Calu3 (cell line): ENCODE measurements around the gene TMEM150A. TPM values are rescaled to one million over a fixed set of nuclear protein-coding genes. Genes with fewer than 3 reads are reported as not detected.
A peak's percentile ranks its signal among the peaks of the same experiment; 100 is the strongest.

ENCODE experiments used
- BruUV-seq: library from RNA; stranded (reverse); fragments of 400-500 nt; replicated peaks from 2 replicates; lab custom pipeline; 2021; lab: Mats Ljungman, UMichigan
- CTCF ChIA-PET: fragments of 300-600 bp; sonication (Branson Sonifier 250); formaldehyde crosslinking; loops from one replicate; lab custom pipeline; 2022; ENCODE audit warnings: antibody characterized with exemption; lab: Charles Lee
- DNase-seq: peaks from one replicate; pipeline ENCODE4 v3.0.0; 2022
- H3K27ac Mint-ChIP-seq: one replicate; pipeline ENCODE4 v1.8.0; 2022; ENCODE audit warnings: mixed read lengths; ENCODE audit not compliant: unreplicated experiment
- H3K27me3 Mint-ChIP-seq: one replicate; pipeline ENCODE4 v1.8.0; 2022; ENCODE audit warnings: mixed read lengths; ENCODE audit not compliant: unreplicated experiment
- H3K36me3 Mint-ChIP-seq: one replicate; pipeline ENCODE4 v1.8.0; 2022; ENCODE audit warnings: mild to moderate bottlenecking, moderate library complexity, mixed read lengths; ENCODE audit not compliant: insufficient read depth, unreplicated experiment
- H3K4me1 Mint-ChIP-seq: one replicate; pipeline ENCODE4 v1.8.0; 2022; ENCODE audit warnings: mild to moderate bottlenecking, low read depth, mixed read lengths; ENCODE audit not compliant: unreplicated experiment
- H3K4me3 Mint-ChIP-seq: one replicate; pipeline ENCODE4 v1.8.0; 2022; ENCODE audit warnings: mild to moderate bottlenecking, low read depth, moderate library complexity, mixed read lengths; ENCODE audit not compliant: unreplicated experiment
- H3K9me3 Mint-ChIP-seq: one replicate; pipeline ENCODE4 v1.8.0; 2022; ENCODE audit warnings: low read depth, mixed read lengths; ENCODE audit not compliant: unreplicated experiment
- CTCF ChIP-seq: fragments of 200-600 bp; IDR thresholded peaks from one replicate; pipeline ENCODE4 v1.8.0; 2022; ENCODE audit warnings: antibody characterized with exemption; ENCODE audit not compliant: unreplicated experiment
- intact Hi-C: fragments of 100-400 bp; cut with micrococcal nuclease; formaldehyde crosslinking; loops from one replicate; pipeline ENCODE4 v1.10.0; 2022; ENCODE audit not compliant: unreplicated experiment
- total RNA-seq: library from RNA; stranded (reverse); gene quantifications from 2 replicates; pipeline ENCODE4 v1.2.3, GENCODE V29; 2022

TMEM150A gene
- total RNA-seq, 1 experiment from 2014 or later = 12.1 TPM

DNA sequence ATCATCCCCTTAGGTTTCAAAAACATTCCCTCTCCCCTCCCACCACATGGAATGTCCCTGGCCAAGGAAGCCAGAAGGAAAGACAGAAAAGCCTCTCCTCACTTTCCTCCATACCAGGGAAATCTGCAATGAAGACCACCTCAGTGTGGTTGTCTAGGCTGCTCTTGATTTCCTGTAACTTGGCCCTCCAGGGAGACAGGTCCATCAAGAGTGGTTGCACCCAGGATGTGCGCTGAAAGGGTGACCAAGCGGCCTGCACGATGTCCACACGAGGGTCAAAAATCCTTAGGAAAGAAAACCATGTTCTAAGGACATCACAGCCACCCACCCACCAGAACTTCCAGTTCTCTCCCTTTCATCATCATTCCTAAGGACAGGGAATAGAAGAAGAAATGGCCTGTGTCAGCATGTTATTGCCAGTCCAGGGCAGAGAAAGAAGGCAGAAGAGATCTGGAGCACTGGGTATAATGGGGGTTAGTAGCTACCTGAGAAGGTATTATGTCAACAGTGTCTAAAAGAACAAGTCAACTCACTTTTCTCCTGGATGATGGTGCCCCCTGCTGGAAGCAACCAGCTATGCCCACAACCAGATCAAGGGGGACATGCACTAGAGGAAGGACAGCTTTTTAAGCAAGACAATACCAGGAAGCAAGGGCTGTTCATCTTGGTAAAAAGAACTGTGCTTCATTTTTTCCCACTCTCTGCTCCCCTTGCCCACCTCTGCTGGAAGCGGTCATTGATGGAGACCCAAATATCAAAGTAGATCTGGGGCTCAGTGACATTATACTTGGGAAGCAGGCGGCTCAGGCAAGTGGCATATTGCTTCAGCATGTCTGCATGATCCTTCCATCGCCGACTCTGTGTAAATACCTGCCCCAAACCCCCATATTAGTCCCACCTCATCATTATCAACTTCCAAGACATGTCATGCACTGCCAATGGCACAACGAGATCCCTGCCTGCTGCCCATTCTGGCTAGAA is 50.5 kb downstream of the TMEM150A start:
- H3K27ac Mint-ChIP-seq = no peak overlapping the region
- H3K9me3 Mint-ChIP-seq = no peaks in the 10 kb centered on the region
- peak; percentile 87 for DNase-seq
- peaks cover 53% of the 10 kb centered on the region for H3K36me3 Mint-ChIP-seq
- no TSS peak for BruUV-seq
- TF ChIP-seq CTCF = peak; percentile 77
- CTCF ChIA-PET = interaction anchor here (0.6 to 2.7 kb wide), 13 partner anchors 9 to 160 kb away, joined by 3 to 66 read pairs (median 5); partner anchors contain the start of genes GGCX, MAT2A, RNF181 and SH2D6
- H3K4me3 Mint-ChIP-seq = no peak overlapping the region
- intact Hi-C loops = loop anchor here (1.0 kb wide), 2 partner anchors 131 to 161 kb away; no protein-coding TSS in a partner anchor
- H3K4me1 Mint-ChIP-seq = peaks cover 10% of the 10 kb centered on the region
- no peaks in the 10 kb centered on the region for H3K27me3 Mint-ChIP-seq

DNA sequence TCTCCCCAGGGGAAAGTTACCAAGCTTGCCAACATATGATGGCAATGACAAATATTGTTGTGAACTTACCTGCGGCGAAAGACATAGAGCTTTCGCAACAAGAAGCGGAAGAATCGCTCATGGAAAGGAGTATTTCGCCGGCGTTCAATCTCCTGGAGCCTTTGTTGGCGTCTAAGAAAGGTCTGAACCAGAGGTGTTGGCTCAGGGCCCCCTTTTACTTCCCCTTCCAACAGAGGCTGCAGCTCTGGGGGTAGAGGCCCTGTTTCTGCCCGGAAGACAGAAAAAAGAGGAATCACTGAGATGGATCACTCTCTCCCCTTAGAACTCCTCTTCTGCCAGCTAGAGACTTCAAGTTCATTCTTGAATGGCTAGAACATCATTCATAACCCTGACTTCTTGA is 52.0 kb downstream of the TMEM150A start:
- no peak overlapping the region for H3K4me3 Mint-ChIP-seq
- no peaks in the 10 kb centered on the region for H3K27me3 Mint-ChIP-seq
- H3K9me3 Mint-ChIP-seq = no peaks in the 10 kb centered on the region
- H3K27ac Mint-ChIP-seq = no peak overlapping the region
- BruUV-seq = no TSS peak
- H3K36me3 Mint-ChIP-seq = peaks cover 68% of the 10 kb centered on the region
- no peak for TF ChIP-seq CTCF
- CTCF ChIA-PET = interaction anchor here (1.8 to 2.7 kb wide), 3 partner anchors 11 to 159 kb away, joined by 9 to 25 read pairs (median 20); partner anchors contain the start of gene MAT2A
- H3K4me1 Mint-ChIP-seq = peaks cover 10% of the 10 kb centered on the region
- no peak for DNase-seq
- intact Hi-C loops = no loop called here

DNA sequence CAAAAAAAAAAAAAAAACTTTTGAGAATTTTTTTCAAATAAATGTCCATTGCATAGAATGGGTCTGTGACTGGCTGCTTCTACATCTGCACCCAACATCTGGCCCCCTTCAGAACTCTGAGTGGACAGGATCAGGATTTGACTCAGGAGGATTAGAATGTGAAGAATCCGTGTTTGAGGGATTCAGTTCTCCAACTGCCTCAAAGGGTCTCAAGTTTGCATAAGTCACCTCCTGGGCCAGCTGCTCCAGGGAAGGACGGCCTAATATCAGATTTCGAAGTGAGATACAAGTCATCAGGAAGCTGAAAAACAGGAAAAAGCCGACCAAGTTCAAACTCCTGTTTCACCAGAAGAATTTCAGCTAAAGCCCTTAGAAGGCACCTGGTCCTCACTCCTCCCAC is 52.7 kb downstream of the TMEM150A start:
- peaks cover 75% of the 10 kb centered on the region for H3K36me3 Mint-ChIP-seq
- no peak for TF ChIP-seq CTCF
- CTCF ChIA-PET = interaction anchor here (1.8 kb wide), 1 partner anchor 129 kb away, joined by 9 read pairs; no protein-coding TSS in a partner anchor
- no peaks in the 10 kb centered on the region for H3K27me3 Mint-ChIP-seq
- peaks cover 10% of the 10 kb centered on the region for H3K4me1 Mint-ChIP-seq
- no peaks in the 10 kb centered on the region for H3K9me3 Mint-ChIP-seq
- DNase-seq = no peak
- no peak overlapping the region for H3K4me3 Mint-ChIP-seq
- intact Hi-C loops = no loop called here
- H3K27ac Mint-ChIP-seq = no peak overlapping the region
- BruUV-seq = no TSS peak

DNA sequence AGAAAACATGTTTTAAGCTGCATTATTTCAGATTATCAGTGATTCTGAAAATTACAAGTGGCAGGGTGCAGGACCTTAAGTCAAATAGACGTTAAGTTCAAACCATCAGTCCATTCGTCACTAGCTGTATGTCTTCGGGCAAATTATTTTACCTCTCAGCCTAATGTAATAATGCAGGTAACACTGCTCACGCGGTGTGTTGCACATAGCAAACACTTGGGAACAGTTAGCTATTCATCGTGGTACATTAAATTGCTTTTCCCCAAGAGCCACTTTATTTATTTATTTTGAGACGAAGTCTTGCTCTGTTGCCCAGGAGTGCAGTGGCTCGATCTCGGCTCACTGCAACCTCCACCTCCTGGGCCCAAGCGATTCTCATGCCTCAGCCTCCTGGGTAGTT is 53.4 kb downstream of the TMEM150A start:
- BruUV-seq = TSS peak; percentile 29
- peaks cover 78% of the 10 kb centered on the region for H3K36me3 Mint-ChIP-seq

More for the DNA sequence above, 53.4 kb downstream of the TMEM150A start:
- H3K9me3 Mint-ChIP-seq = no peaks in the 10 kb centered on the region
- no peak for DNase-seq
- H3K27me3 Mint-ChIP-seq = no peaks in the 10 kb centered on the region
- H3K4me3 Mint-ChIP-seq = no peak overlapping the region
- CTCF ChIA-PET = interaction anchor here (0.6 to 1.0 kb wide), 3 partner anchors 10 to 129 kb away, joined by 3 to 5 read pairs (median 4); partner anchors contain the start of gene MAT2A
- no peak overlapping the region for H3K27ac Mint-ChIP-seq
- intact Hi-C loops = no loop called here
- no peak for TF ChIP-seq CTCF
- H3K4me1 Mint-ChIP-seq = peaks cover 16% of the 10 kb centered on the region
